GM21737 (cell line): ENCODE results near the gene SLC4A1AP.

Source experiments
- ATAC-seq: cut with Tn5 transposase; IDR thresholded peaks from one replicate; pipeline ENCODE4 v1.9.1; 2021; ENCODE audit warnings: mild to moderate bottlenecking, moderate library complexity; ENCODE audit not compliant: unreplicated experiment

Gene SLC4A1AP

DNA sequence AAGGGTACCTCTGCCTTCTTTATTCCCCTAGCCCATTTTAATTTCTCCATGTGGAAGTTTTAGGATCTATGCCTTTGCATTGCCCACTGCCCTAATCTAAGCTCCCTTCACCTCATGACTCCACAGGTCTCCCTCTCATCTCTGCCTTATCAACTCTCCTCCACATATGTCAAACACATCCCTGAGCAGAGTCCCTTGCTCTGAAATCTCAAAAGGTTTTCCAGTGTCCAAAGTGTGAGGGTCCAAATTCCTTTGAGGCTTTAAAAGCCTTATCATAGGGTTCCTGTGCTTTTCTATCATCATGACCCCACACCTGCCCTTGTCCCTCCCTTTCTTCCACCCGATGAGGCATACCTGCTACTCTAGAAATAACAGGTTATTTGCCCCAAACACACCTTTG lies 38.6 kb downstream of the SLC4A1AP start:
- no peak for ATAC-seq

GRCh38 chr2:27703638-27704341 lies 40.1 kb downstream of the SLC4A1AP start:
- no peak for ATAC-seq

DNA sequence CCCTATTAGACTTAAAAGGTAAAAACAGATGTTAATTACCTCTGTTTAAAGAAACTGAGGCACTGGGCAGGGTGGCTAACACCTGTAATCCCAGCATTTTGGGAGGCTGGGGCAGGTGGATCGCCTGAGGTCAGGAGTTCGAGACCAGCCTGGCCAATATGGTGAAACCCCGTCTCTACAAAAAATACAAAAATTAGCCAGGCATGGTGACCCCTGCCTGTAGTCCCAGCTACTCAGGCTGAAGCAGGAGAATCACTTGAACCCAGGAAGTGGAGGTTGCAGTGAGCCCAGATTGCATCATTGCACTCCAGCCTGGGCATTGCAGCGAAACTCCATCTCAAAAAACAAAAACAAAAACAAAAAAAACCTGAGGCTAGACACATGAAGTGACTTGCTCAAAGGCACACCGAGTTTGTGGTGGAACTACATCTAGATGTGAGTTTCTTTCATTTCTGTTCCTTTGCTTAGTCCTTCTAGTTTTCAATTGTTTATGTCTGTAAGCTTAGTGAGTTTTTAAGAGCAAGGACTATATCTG lies 40.7 kb downstream of the SLC4A1AP start:
- no peak for ATAC-seq

DNA sequence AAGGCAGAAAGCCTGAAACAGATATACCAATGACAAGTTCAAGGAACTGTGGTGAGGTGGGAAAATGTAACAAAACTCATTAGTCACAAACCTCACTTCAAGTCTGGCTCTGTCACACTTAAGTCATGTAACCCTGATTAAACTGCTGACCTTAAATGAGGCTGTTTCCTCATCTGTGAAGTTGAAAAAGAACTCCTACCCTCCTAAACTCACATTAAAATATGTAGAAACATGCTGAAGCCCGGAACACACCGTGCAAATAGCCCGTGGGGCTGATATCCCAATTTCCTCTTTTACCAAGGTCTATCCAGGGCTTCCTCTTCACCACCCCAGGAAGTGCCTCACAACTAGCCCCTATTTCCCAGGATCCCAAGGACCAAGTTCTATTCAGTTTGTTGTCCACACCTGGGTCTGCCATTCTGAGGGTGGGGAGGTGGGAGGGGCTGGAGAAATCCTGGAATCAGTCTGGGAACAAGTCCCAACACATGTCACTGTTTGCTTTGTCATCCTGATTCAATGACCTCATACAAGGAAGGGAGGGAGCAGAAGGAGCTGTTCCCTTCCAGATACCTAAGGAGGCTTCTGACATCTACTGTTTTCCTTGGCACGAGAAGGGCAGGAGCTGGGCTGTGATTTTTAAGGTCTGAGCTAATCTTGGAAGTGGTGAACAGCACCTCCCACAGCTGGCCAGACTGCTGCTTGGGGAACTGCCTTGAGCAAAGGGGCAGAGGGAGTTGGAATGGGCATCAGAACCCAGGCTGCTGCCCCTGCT lies 42.3 kb downstream of the SLC4A1AP start:
- no peak for ATAC-seq

- ATAC-seq: no peak
These were observed 44.0 kb downstream of the SLC4A1AP start for GRCh38 chr2:27707462-27708256.

DNA sequence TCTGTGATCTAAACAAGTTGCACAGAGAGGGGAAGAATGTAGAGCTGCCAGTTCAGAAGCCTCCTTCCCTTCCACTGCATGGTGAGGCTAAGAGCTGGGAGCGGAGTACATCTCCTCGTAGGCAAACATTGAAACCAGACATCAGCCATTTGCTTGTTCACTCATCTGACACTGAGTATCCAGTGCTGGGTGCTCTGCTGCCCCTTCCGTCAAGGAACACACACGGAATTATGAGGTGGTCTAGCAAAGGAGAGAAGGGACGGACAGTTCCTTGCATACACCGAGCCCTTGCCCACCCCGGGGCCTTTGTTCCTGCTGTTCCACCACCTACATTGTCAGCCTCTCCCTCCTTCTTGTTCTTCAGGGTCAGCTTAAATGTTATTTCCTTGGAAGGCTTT lies 44.6 kb downstream of the SLC4A1AP start:
- no peak for ATAC-seq

- ATAC-seq: no peak
These were observed 45.0 kb downstream of the SLC4A1AP start for GRCh38 chr2:27708666-27709065.

GRCh38 chr2:27709326-27709725 lies 45.6 kb downstream of the SLC4A1AP start:
- ATAC-seq: no peak

GRCh38 chr2:27709960-27710575 lies 46.4 kb downstream of the SLC4A1AP start:
- ATAC-seq: no peak

DNA sequence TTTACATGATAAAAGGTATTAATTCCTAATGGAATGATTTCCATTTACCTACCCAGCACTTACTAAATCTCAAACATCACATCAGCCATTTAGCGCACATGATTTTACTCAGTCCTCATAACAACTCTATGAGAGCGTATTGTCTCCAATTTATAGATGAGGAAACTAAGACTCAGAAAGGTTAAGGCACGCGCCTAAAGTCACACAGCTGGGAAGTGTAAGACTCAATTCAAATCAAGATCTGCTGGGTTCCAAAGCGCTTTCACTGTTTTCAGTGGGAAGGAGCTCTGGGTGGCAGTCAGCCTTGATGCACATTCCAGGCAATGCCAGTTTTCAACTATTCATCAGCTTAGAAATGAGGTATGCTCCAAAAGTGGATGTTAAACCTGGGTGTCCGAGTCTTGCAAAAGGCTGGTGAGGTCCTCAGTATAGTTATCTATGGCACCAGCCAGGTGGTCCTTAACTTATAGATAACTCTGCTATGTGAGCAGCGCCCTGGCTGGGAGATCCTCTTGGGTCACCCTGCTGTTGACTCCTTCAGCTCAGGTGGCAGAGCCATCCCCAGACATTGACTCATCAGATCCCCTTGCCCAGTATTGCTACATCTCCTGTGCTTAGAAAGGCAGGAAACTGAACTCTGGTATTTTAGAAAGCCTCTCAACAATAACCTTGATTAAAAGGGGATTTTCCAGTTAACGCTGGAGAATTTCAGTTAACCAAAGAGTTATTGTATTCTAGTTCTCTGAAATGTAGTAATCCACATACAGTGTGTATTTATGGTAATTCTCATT lies 47.1 kb downstream of the SLC4A1AP start:
- ATAC-seq: no peak

DNA sequence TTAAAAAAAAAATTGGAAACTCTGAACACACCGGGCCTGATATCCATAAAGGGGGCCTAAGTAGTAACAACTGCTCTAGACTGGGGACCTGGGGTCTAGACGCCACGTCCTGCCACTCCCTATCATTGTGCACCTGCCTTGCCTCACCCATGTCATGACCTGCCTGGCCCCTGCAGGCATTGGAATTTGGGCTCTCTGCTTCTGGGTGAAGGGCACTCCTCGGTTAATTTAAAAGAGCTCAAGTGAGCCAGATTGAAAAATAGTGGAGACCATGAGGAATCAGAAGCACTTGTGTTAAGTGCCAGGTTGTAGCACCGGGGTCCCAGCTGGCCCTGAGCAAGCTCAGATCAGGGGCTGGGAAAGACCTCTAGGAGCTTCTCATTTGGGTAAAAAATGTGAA lies 48.1 kb downstream of the SLC4A1AP start:
- no peak for ATAC-seq

DNA sequence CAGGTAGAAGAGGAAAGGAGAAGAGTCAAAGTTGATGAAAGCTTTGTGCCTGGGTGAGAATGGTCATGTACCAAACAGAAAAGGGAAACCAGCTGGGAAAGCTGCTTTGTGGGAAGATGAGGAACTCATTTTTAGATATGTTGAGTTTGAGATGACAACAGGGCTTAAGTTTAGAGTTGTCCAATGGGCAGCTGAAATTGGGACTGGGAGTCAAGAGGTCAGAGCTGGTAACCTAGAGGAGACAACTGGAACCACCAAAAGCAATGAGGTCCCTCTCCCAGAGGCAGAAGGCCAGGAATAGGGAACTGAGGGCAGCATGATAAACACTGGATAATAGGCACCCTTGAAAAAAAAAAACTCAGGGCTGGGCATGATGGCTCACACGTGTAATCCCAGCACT lies 48.8 kb downstream of the SLC4A1AP start:
- no peak for ATAC-seq

DNA sequence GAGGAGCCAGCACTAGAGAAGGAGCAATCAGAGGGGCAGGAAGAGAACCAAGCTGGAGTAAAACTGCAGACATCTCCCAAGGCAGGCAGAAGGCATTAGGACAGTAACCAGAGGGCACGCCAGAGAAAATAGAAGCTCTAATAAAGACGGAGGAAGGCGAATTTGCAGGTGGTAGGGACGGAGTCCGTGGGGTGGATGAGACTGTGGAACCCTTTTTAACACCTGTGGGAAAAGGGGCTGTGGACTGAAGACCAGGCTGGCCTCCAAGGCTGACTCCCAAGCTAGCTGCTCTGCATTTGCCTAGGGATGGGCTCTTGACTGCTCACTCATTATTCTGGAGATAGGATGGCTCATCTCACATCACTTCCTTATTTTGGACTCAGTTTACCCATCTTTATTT lies 49.5 kb downstream of the SLC4A1AP start:
- ATAC-seq: no peak

GRCh38 chr2:27714053-27714452 lies 50.4 kb downstream of the SLC4A1AP start:
- no peak for ATAC-seq

GRCh38 chr2:27714851-27715291 lies 51.2 kb downstream of the SLC4A1AP start:
- no peak for ATAC-seq

DNA sequence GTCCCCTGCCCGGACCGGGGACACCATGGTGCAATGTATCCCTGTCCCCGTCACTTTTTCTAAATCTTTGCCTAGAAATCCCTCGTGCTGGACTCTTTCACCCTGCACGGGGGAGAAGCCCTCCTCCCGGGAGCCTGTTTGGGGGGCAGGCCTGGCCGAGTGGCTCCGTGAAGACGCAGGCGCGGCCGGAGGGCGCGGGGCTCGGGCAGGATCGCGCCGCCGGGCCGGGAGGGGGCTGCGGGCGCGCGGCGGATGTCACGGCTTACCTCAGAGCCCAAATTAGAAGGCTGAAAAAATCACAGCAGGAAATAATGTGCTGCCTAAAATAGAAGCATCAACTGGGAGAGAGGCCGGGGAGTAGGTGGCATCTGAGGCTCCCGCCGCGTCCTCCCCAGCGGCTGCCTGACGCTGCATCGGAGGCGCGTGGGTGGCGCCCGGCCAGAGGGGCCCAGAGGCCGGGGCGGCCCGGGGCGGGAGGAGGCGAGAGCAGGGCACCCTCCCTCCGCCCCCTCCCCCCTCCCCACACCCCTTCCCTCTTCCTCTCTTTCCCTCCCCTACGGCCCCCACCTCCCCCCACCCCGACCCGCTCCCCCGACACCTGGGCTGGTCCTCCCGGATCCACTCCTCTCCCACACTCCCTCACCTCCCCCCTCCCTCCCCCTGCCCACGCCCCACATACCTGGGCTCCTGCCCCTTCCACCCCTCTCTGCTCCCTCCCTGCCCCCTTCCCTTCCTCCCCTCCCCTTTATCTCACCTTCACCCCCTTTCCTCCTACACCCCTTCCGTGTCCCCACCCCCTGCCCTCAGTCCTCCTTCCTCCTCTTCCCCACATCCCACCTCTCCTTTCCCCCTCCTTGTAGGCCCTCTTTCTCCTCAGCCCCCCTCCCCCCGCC lies 51.9 kb downstream of the SLC4A1AP start:
- no peak for ATAC-seq

DNA sequence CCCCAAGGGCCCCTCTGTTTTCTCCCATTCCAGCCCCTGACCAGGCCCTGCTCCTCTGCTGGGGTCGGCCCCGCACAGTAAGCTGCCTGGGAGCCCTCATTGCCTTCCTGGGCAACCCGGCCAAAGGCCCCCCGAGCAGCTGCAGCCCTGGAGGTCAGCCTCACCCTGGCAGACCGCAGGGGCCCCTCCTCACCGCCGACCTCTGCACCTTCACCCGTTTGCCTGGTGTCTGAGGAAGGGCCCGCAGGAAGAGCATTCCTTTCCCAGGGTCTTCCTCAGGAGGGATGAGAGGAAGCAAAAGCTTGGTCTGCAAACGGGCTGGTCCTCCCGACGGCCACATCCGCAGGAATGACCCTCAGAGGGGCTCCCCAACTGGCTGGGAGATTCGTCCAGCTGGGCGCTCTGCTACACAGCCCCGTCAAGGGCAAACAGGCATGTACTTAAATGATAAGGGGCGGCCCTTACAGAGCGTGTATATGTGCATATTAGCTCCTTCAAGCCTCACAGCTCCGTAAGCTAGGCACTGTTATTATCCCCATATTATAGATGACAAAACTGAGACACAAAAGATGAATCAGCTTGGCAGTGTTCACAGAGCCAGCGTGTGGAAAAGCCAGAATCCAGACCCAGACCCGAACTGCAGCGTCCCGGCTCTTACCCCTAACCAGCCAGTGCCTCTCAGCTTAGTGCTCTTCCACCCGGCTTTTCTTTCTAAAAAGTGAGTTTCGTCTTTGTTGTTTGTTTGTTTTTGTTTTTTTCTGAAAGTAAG lies 52.8 kb downstream of the SLC4A1AP start:
- ATAC-seq: no peak

GRCh38 chr2:27717070-27717795 lies 53.5 kb downstream of the SLC4A1AP start:
- ATAC-seq: no peak
